Left ventricle myocardium inferior (tissue), 1 donor: ENCODE measurements around the gene SYT13. TPM values are rescaled to one million over a fixed set of nuclear protein-coding genes. Genes with fewer than 3 reads are reported as not detected.

ENCODE experiments used
- DNase-seq: peaks from one replicate; pipeline ENCODE4 v3.0.0-alpha.2; 2020
- H3K27ac ChIP-seq: fragments of 200-600 bp; replicated peaks from 2 replicates; pipeline ENCODE4 v1.8.0; 2021
- H3K27me3 ChIP-seq: fragments of 200-600 bp; 2 replicates; pipeline ENCODE4 v1.8.0; 2021; ENCODE audit warnings: low read depth
- H3K36me3 ChIP-seq: fragments of 200-600 bp; 2 replicates; pipeline ENCODE4 v1.8.0; 2021
- H3K4me1 ChIP-seq: fragments of 200-600 bp; 2 replicates; pipeline ENCODE4 v1.8.0; 2021
- H3K4me3 ChIP-seq: fragments of 200-600 bp; 2 replicates; pipeline ENCODE4 v1.8.0; 2021; ENCODE audit warnings: mild to moderate bottlenecking, moderate library complexity
- H3K9me3 ChIP-seq: fragments of 200-600 bp; replicated peaks from 2 replicates; pipeline ENCODE4 v1.8.0; 2021
- CTCF ChIP-seq: fragments of 200-600 bp; IDR thresholded peaks from 2 replicates; pipeline ENCODE4 v1.8.0; 2021; ENCODE audit warnings: antibody characterized with exemption, mild to moderate bottlenecking, borderline replicate concordance
- intact Hi-C: fragments of 100-400 bp; cut with micrococcal nuclease; formaldehyde crosslinking; loops from one replicate; pipeline ENCODE4 v1.11.0; 2022
- long read RNA-seq: library from polyadenylated mRNA; unstranded; transcript quantifications from one replicate; pipeline ENCODE4 v2.0.0, GENCODE V29; 2021
- total RNA-seq: library from RNA; stranded (reverse); fragmentation: NEBNext Ultra II Directional; extraction: Animal tissue kit (Norgen Biotek cat#: 25700); gene quantifications from one replicate; pipeline ENCODE4 v1.2.1, GENCODE V29; 2021
- donor health status: DM: no; HTN: yes; CAD: no; lungs with severe emphysema.

SYT13 gene, protein sequence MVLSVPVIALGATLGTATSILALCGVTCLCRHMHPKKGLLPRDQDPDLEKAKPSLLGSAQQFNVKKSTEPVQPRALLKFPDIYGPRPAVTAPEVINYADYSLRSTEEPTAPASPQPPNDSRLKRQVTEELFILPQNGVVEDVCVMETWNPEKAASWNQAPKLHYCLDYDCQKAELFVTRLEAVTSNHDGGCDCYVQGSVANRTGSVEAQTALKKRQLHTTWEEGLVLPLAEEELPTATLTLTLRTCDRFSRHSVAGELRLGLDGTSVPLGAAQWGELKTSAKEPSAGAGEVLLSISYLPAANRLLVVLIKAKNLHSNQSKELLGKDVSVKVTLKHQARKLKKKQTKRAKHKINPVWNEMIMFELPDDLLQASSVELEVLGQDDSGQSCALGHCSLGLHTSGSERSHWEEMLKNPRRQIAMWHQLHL
- total RNA-seq = 5.9 TPM
- long read RNA-seq, partial matches to known transcripts = 2 of 3 reads
- long read RNA-seq, other reads (novel, unspliced or antisense) = 1 of 3 reads

- Histone ChIP-seq H3K4me3 (peak within 1 kb of the TSS; percentile 47), H3K36me3 (no peaks in the 10 kb centered on the region), H3K27me3 (peaks cover 97% of the 10 kb centered on the region), H3K4me1 (peaks cover 10% of the 10 kb centered on the region), H3K27ac (no peak within 1 kb of the TSS), H3K9me3 (peaks cover 4% of the 10 kb centered on the region)
- intact Hi-C loops = no loop called here
- no peak for TF ChIP-seq CTCF
- no peak for DNase-seq
Measured at GRCh38 chr11:45285930-45286632, at the start of gene SYT13. SYT13 (minus strand) TSS chr11:45286341; CDS start chr11:45286207, 134 bp downstream.

DNA sequence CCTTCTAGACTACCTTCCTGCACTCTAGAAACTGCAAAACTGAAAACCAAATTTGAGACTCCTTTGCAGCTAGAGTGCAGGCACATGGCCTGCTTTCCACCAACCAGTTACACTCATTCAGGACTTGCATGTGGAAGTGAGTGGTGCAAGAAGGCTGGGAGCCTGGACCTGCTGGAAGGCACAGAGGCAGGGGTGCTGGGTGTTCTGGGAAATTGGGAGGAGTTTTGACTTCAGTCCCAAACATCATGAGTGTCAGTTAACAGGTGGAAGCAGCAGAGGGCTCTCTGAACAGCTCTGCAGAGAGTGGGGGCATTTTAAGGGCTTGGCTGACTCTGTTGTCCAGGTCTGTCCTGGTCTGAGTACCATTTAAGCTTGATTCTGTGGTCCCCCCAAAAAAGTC, 49.3 kb upstream of the SYT13 start:
- peaks cover 17% of the 10 kb centered on the region for H3K4me1 ChIP-seq
- H3K27me3 ChIP-seq = peaks cover 6% of the 10 kb centered on the region
- no peaks in the 10 kb centered on the region for H3K9me3 ChIP-seq
- H3K36me3 ChIP-seq = no peaks in the 10 kb centered on the region
- no peak overlapping the region for H3K4me3 ChIP-seq
- no peak overlapping the region for H3K27ac ChIP-seq
- intact Hi-C loops = no loop called here
- no peak for TF ChIP-seq CTCF
- DNase-seq = no peak

DNA sequence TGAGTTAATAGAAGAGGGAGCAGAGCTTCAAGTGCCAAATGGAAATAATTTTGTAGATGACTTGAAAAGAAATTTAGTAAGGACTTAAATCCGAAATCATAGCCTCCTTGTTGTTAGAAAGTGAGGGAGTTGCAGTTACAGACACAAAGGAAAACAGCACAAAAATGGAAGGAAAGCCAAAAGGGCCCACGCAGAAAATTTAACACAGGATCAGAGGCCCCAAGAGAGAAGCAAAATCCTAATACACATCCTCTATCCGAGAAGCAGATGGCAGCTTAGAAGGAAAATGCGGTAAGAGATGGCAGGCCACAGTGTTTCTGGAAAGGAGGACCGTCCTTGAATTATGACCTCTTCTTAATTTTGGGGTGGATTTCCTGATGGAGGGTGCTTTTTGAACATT, 48.7 kb upstream of the SYT13 start:
- Histone ChIP-seq H3K27me3 (peaks cover 6% of the 10 kb centered on the region), H3K4me3 (no peak overlapping the region), H3K9me3 (no peaks in the 10 kb centered on the region), H3K27ac (peak overlapping the region; percentile 78), H3K4me1 (peaks cover 11% of the 10 kb centered on the region), H3K36me3 (no peaks in the 10 kb centered on the region)
- intact Hi-C loops = no loop called here
- no peak for DNase-seq
- no peak for TF ChIP-seq CTCF

DNA sequence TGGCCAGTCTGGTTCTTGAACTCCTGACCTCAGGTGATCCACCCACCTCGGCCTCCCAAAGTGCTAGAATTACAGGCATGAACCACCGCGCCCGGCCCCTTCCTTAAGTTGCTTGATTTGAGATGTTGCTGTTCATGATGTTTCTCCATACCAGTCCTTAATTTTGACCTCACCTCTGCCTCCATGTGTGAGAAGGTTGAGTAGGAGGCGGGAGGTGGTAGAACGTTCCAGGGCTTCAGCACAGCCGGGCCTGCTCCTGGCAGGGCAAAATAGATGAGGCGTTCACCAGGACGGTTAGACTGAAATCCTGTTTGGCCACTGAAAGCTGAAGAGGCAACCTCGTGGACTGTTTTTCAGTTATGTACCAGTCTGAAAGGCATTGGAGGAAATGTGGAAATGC, 48.3 kb upstream of the SYT13 start:
- peak overlapping the region; percentile 78 for H3K27ac ChIP-seq
- TF ChIP-seq CTCF = no peak
- DNase-seq = no peak
- H3K36me3 ChIP-seq = no peaks in the 10 kb centered on the region
- no peaks in the 10 kb centered on the region for H3K9me3 ChIP-seq
- intact Hi-C loops = no loop called here
- peaks cover 6% of the 10 kb centered on the region for H3K27me3 ChIP-seq
- H3K4me1 ChIP-seq = peaks cover 8% of the 10 kb centered on the region
- H3K4me3 ChIP-seq = no peak overlapping the region

DNA sequence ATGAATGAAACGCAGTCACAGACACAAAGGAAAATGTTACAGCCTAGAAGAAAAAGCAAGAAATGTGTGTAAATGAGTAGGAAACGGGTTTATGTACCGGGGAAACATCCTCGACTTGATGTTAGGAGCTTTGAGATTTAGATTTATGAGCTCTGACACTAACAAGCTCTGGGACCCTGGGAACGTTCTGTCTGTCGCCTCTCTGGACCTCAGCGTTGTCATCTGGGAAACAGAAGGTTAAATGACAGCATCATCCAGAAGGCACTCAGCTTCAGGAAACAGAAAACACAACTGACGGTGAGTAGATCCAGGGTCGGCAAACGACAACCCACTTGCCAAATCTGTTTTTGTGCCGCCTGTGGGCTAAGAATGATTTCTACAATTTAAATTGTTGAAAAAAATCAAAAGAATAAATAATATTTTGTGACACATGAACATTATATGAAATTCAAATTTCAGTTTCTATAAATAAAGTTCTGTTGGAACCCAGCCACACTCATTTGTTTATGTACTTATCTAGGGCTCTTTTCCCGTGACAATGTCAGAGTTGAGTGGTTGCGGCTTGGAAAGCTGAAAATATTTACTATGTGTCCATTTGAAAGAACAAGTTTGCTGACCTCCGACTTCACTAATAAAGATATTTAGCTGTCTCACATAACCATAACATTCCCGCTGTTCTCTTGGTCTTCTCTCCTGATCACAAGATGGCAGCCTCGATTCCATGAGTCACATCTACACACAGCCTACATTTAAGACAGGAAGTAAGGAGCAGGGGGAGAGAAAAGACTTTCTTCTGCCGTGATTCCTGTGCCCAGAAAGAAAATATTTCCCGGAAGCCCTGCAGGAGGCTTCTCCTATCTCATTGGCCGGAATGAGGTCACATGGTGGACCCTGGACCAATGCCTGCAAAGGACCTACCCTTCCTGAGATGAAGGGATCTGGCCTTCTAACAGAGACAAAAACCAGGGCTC, 47.1 kb upstream of the SYT13 start:
- H3K27ac ChIP-seq = peak overlapping the region; percentile 78
- peak overlapping the region; percentile 49 for H3K4me3 ChIP-seq
- no peaks in the 10 kb centered on the region for H3K36me3 ChIP-seq
- peak; percentile 59 for DNase-seq
- H3K9me3 ChIP-seq = no peaks in the 10 kb centered on the region
- H3K4me1 ChIP-seq = peaks cover 8% of the 10 kb centered on the region
- no peak for TF ChIP-seq CTCF
- intact Hi-C loops = no loop called here
- H3K27me3 ChIP-seq = no peaks in the 10 kb centered on the region
